Liver (tissue), 9 donors: ENCODE results near the gene MAP3K15. TPM values are rescaled to one million over a fixed set of nuclear protein-coding genes. Genes with fewer than 3 reads are reported as not detected.

ENCODE experiments used
- DNase-seq: peaks from one replicate; pipeline ENCODE4 v3.0.0-alpha.2; 2017; ENCODE audit warnings: low spot score
- H3K27ac ChIP-seq, 2 donors: one replicate each; pipeline ENCODE4 v1.7.0; 2013; ENCODE audit warnings: inconsistent platforms in 2 of 2, low read length in 2 of 2, control low read depth in 1 of 2, low read depth in 1 of 2, mild to moderate bottlenecking in 1 of 2
- H3K27me3 ChIP-seq, 4 donors: one replicate each; pipeline versions ENCODE4 v1.6.1 to v1.7.0; 2013; ENCODE audit warnings: low read length in 3 of 4, inconsistent platforms in 1 of 4, mild to moderate bottlenecking in 1 of 4, moderate library complexity in 1 of 4; ENCODE audit not compliant: control insufficient read depth in 4 of 4, insufficient read depth in 4 of 4
- H3K36me3 ChIP-seq, 4 donors: one replicate each; pipeline versions ENCODE4 v1.6.1 to v1.7.0; 2013; ENCODE audit warnings: low read length in 3 of 4, mild to moderate bottlenecking in 3 of 4, low read depth in 1 of 4, moderate library complexity in 1 of 4; ENCODE audit not compliant: control insufficient read depth in 4 of 4, insufficient read depth in 3 of 4
- H3K4me1 ChIP-seq, 4 donors: one replicate each; pipeline versions ENCODE4 v1.6.1 to v1.7.0; 2013; ENCODE audit warnings: low read length in 3 of 4, mild to moderate bottlenecking in 3 of 4, moderate library complexity in 1 of 4; ENCODE audit not compliant: control insufficient read depth in 4 of 4, insufficient read depth in 4 of 4
- H3K4me3 ChIP-seq, 3 donors: one replicate each; pipeline versions ENCODE4 v1.6.1 to v1.7.0; 2013; ENCODE audit warnings: low read length in 3 of 3, control low read depth in 1 of 3, low read depth in 1 of 3, mild to moderate bottlenecking in 1 of 3
- H3K9ac ChIP-seq, 2 donors: one replicate each; pipeline ENCODE4 v1.7.0; 2013; ENCODE audit warnings: low read length in 2 of 2, mild to moderate bottlenecking in 2 of 2, moderate library complexity in 2 of 2, control low read depth in 1 of 2, low read depth in 1 of 2
- H3K9me3 ChIP-seq, 4 donors: one replicate each; pipeline versions ENCODE4 v1.6.1 to v1.7.0; 2013; ENCODE audit warnings: low read length in 3 of 4; ENCODE audit not compliant: control insufficient read depth in 4 of 4
- EGR1 ChIP-seq, 2 donors: IDR thresholded peaks; 2 replicates each; pipeline ENCODE4 v1.6.1; 2016 to 2018; ENCODE audit warnings: antibody characterized with exemption in 2 of 2, low read depth in 2 of 2
- FOXA1 ChIP-seq: IDR thresholded peaks from 2 replicates; pipeline ENCODE4 v1.6.1; 2016; ENCODE audit warnings: antibody characterized with exemption
- FOXA2 ChIP-seq: IDR thresholded peaks from 2 replicates; pipeline ENCODE4 v1.6.1; 2016; ENCODE audit warnings: antibody characterized with exemption
- GABPA ChIP-seq, 2 donors: IDR thresholded peaks in 1 of 2; conservative IDR thresholded peaks in 1 of 2; 2 replicates each; pipeline ENCODE4 v1.6.1; 2016; ENCODE audit warnings: antibody characterized with exemption in 2 of 2, mild to moderate bottlenecking in 1 of 2, moderate library complexity in 1 of 2
- HNF4A ChIP-seq, 2 donors: conservative IDR thresholded peaks; 2 replicates each; pipeline ENCODE4 v1.6.1; 2016; ENCODE audit warnings: antibody characterized with exemption in 2 of 2, mild to moderate bottlenecking in 2 of 2
- HNF4G ChIP-seq: IDR thresholded peaks from 2 replicates; pipeline ENCODE4 v1.6.1; 2016; ENCODE audit warnings: antibody characterized with exemption
- JUND ChIP-seq, 2 donors: IDR thresholded peaks; 2 replicates each; pipeline ENCODE4 v1.6.1; 2016; ENCODE audit warnings: antibody characterized with exemption in 2 of 2
- NR2F2 ChIP-seq: IDR thresholded peaks from 2 replicates; pipeline ENCODE4 v1.6.1; 2016; ENCODE audit warnings: antibody characterized with exemption
- RAD21 ChIP-seq, 2 donors: IDR thresholded peaks; 2 replicates each; pipeline ENCODE4 v1.6.1; 2016; ENCODE audit warnings: antibody characterized with exemption in 2 of 2, mild to moderate bottlenecking in 2 of 2
- RXRA ChIP-seq, 2 donors: IDR thresholded peaks; 2 replicates each; pipeline ENCODE4 v1.6.1; 2017 to 2018; ENCODE audit warnings: antibody characterized with exemption in 2 of 2, mild to moderate bottlenecking in 1 of 2
- SP1 ChIP-seq: IDR thresholded peaks from 2 replicates; pipeline ENCODE4 v1.6.1; 2018; ENCODE audit warnings: antibody characterized with exemption, mild to moderate bottlenecking
- TAF1 ChIP-seq: conservative IDR thresholded peaks from 2 replicates; pipeline ENCODE4 v1.6.1; 2016; ENCODE audit warnings: antibody characterized with exemption, mild to moderate bottlenecking
- YY1 ChIP-seq: IDR thresholded peaks from 2 replicates; pipeline ENCODE4 v1.6.1; 2016; ENCODE audit warnings: antibody characterized with exemption, mild to moderate bottlenecking
- WGBS: extraction: QIAGEN DNeasy Blood & Tissue Kit; methylation state at CpG from one replicate; pipeline ENCODE4 v1.1.7; 2013; 5-methylcytosine and 5-hydroxymethylcytosine counted together
- polyA plus RNA-seq, 2 donors: library from polyadenylated mRNA; stranded (reverse) in 1 of 2; unstranded in 1 of 2; fragments of 200-250 nt in 1 of 2; fragments of >200 nt in 1 of 2; fragmentation: Nextera tagmentation in 1 of 2; extraction: Ambion mirVana in 1 of 2; gene quantifications; one replicate each; pipeline versions ENCODE4 v1.2.1 to v1.2.3, GENCODE V29; 2013 to 2015
- total RNA-seq, 2 donors: library from RNA; depleted of rRNA; stranded (reverse); fragments of >200 nt; gene quantifications; one replicate each; pipeline ENCODE4 v1.2.3, GENCODE V29; 2014
- TF ChIP-seq, protein P1 (sequence below): IDR thresholded peaks from 2 replicates; pipeline ENCODE4 v1.6.1; 2016; ENCODE audit warnings: antibody characterized with exemption, mild to moderate bottlenecking
- TF ChIP-seq, protein P2 (sequence below): IDR thresholded peaks from 2 replicates; pipeline ENCODE4 v1.6.1; 2016; ENCODE audit warnings: antibody characterized with exemption
- TF ChIP-seq, protein P3 (sequence below): IDR thresholded peaks from 2 replicates; pipeline ENCODE4 v1.6.1; 2016; ENCODE audit warnings: antibody characterized with exemption
- TF ChIP-seq, protein P4 (sequence below): fragments of 150-350 bp; IDR thresholded peaks from 2 replicates; pipeline ENCODE4 v1.5.1; 2017; ENCODE audit warnings: improper control_type of control experiment, low read depth, low read length; ENCODE audit not compliant: missing input control
- TF ChIP-seq, protein P5 (sequence below): IDR thresholded peaks from 2 replicates; pipeline ENCODE4 v1.6.1; 2016; ENCODE audit warnings: antibody characterized with exemption
- donor health status: healthy.
- donor health status: healthy.
- donor health status: healthy.
- donor health status: healthy.
- donor health status: healthy.

Gene MAP3K15
- total and polyA plus RNA-seq, 4 donors, result 0.09 to 0.28 TPM; not detected in 2

DNA sequence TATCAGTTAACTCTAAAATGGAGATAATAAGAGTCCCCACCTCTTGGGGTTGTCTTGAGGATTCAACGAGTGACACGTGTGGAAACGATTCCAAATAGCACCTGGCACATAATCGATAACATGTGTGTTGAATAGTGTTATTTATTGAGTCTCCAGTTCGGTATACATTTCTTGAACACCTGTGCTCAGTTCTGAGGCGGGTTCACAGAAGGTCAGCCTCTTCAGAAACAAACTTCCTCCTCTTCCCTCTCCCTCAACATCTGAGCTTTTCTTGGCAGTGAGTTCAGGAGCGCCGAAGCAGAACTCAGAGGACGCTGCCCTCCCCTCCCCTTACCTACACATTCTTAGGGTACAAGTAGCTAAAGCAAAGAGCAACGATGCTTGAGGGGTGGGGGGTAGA, 170.6 kb downstream of the MAP3K15 start:
- H3K4me3 ChIP-seq, result peak overlapping the region in 2 of 3 donors; percentile 86 to 90
- no peaks in the 10 kb centered on the region for H3K36me3 ChIP-seq
- TF ChIP-seq YY1 (no peak), NR2F2 (no peak), SP1 (no peak), HNF4G (no peak), FOXA1 (no peak)
- TF ChIP-seq, protein P1, sequence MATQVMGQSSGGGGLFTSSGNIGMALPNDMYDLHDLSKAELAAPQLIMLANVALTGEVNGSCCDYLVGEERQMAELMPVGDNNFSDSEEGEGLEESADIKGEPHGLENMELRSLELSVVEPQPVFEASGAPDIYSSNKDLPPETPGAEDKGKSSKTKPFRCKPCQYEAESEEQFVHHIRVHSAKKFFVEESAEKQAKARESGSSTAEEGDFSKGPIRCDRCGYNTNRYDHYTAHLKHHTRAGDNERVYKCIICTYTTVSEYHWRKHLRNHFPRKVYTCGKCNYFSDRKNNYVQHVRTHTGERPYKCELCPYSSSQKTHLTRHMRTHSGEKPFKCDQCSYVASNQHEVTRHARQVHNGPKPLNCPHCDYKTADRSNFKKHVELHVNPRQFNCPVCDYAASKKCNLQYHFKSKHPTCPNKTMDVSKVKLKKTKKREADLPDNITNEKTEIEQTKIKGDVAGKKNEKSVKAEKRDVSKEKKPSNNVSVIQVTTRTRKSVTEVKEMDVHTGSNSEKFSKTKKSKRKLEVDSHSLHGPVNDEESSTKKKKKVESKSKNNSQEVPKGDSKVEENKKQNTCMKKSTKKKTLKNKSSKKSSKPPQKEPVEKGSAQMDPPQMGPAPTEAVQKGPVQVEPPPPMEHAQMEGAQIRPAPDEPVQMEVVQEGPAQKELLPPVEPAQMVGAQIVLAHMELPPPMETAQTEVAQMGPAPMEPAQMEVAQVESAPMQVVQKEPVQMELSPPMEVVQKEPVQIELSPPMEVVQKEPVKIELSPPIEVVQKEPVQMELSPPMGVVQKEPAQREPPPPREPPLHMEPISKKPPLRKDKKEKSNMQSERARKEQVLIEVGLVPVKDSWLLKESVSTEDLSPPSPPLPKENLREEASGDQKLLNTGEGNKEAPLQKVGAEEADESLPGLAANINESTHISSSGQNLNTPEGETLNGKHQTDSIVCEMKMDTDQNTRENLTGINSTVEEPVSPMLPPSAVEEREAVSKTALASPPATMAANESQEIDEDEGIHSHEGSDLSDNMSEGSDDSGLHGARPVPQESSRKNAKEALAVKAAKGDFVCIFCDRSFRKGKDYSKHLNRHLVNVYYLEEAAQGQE, result no peak
- peak overlapping the region in 1 of 2 donors; percentile 67 for H3K9ac ChIP-seq
- no peak for DNase-seq
- peaks cover 7 to 30% (median 15%) of the 10 kb centered on the region in 4 donors for H3K4me1 ChIP-seq
- 14% methylated on average over 10 of the region's 10 CpGs for WGBS
- no peaks in the 10 kb centered on the region for H3K27me3 ChIP-seq
- no peak overlapping the region for H3K27ac ChIP-seq
- no peaks in the 10 kb centered on the region for H3K9me3 ChIP-seq

DNA sequence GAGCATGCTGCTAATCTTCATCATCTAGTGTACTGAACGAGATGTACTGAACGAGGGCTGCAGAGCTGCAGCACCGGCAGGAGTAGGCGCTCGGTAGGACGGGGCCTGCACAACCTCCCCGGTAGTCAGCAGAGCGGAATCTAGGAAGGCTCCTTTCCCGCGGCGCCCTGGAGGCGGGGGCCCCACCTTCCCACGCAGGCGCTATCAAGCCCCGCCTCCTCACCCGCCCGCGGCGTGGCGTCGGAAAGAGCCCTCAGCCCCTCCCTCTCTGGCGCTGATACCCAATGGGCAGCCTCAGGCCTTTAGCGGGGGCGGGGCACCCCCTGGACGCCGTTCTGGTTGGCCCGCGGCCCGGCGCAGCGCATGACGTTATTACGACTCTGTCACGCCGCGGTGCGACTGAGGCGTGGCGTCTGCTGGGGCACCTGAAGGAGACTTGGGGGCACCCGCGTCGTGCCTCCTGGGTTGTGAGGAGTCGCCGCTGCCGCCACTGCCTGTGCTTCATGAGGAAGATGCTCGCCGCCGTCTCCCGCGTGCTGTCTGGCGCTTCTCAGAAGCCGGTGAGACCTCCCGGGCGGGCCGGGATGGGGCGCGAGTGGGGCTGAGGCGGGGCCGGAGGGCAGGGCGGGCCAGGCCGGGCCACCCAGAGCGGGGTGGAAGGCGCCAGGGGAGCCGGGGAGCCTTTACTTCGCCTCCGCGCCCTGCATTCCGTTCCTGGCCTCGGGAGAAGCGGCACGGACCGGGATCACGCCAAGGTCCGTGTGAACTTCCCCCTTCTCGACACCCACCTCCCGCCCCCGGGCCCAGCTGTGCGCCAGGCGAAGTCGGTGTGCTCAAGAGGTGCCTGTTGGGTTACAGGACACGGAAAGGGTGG, 171.5 kb downstream of the MAP3K15 start, which contains the start of gene PDHA1:
PDHA1 (plus strand) TSS at position 393 of the 874 bp plus-strand sequence; CDS start at position 504, 111 bp downstream.
- WGBS, result under 1% methylated on average over 81 of the region's 81 CpGs
- peak; percentile 27 for TF ChIP-seq TAF1
- TF ChIP-seq, protein P2, sequence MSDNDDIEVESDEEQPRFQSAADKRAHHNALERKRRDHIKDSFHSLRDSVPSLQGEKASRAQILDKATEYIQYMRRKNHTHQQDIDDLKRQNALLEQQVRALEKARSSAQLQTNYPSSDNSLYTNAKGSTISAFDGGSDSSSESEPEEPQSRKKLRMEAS, result no peak
- no peak for TF ChIP-seq NR2F2
- peak; percentile 53 for TF ChIP-seq YY1
- peak; percentile 68 for TF ChIP-seq SP1
- TF ChIP-seq FOXA2, result no peak
- TF ChIP-seq, protein P1, result peak; percentile 60
- no peak for TF ChIP-seq GABPA (IDR thresholded peaks at IDR 0.05 in 1 of 2, conservative IDR thresholded peaks at IDR 0.05 in 1 of 2)
- TF ChIP-seq, protein P3, sequence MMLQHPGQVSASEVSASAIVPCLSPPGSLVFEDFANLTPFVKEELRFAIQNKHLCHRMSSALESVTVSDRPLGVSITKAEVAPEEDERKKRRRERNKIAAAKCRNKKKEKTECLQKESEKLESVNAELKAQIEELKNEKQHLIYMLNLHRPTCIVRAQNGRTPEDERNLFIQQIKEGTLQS, result no peak
- TF ChIP-seq HNF4A (conservative IDR thresholded peaks at IDR 0.05), result no peak
- TF ChIP-seq, protein P4, sequence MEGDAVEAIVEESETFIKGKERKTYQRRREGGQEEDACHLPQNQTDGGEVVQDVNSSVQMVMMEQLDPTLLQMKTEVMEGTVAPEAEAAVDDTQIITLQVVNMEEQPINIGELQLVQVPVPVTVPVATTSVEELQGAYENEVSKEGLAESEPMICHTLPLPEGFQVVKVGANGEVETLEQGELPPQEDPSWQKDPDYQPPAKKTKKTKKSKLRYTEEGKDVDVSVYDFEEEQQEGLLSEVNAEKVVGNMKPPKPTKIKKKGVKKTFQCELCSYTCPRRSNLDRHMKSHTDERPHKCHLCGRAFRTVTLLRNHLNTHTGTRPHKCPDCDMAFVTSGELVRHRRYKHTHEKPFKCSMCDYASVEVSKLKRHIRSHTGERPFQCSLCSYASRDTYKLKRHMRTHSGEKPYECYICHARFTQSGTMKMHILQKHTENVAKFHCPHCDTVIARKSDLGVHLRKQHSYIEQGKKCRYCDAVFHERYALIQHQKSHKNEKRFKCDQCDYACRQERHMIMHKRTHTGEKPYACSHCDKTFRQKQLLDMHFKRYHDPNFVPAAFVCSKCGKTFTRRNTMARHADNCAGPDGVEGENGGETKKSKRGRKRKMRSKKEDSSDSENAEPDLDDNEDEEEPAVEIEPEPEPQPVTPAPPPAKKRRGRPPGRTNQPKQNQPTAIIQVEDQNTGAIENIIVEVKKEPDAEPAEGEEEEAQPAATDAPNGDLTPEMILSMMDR, result no peak
- no peak for TF ChIP-seq JUND (IDR thresholded peaks at IDR 0.05)
- TF ChIP-seq, protein P5, sequence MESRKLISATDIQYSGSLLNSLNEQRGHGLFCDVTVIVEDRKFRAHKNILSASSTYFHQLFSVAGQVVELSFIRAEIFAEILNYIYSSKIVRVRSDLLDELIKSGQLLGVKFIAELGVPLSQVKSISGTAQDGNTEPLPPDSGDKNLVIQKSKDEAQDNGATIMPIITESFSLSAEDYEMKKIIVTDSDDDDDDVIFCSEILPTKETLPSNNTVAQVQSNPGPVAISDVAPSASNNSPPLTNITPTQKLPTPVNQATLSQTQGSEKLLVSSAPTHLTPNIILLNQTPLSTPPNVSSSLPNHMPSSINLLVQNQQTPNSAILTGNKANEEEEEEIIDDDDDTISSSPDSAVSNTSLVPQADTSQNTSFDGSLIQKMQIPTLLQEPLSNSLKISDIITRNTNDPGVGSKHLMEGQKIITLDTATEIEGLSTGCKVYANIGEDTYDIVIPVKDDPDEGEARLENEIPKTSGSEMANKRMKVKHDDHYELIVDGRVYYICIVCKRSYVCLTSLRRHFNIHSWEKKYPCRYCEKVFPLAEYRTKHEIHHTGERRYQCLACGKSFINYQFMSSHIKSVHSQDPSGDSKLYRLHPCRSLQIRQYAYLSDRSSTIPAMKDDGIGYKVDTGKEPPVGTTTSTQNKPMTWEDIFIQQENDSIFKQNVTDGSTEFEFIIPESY, result no peak
- peak in 1 of 2 donors; percentile 19 for TF ChIP-seq RXRA (IDR thresholded peaks at IDR 0.05)
- no peak for TF ChIP-seq RAD21 (IDR thresholded peaks at IDR 0.05)
- peak in 1 of 2 donors; percentile 93 for TF ChIP-seq EGR1 (IDR thresholded peaks at IDR 0.05; ENCODE audit: low read depth in 2 of 2)
- no peak for TF ChIP-seq HNF4G
- peak; percentile 24 for TF ChIP-seq FOXA1

More for the DNA sequence above, 171.5 kb downstream of the MAP3K15 start, which contains the start of gene PDHA1:
- Histone ChIP-seq H3K9ac (peak within 1 kb of the TSS; percentile 36 to 67), H3K27me3 (no peaks in the 10 kb centered on the region), H3K4me1 (peaks cover 7 to 30% (median 15%) of the 10 kb centered on the region in 4 donors), H3K4me3 (peak within 1 kb of the TSS; percentile 86 to 90 (median 89)), H3K27ac (peak within 1 kb of the TSS; percentile 74 to 77), H3K36me3 (no peaks in the 10 kb centered on the region), H3K9me3 (no peaks in the 10 kb centered on the region)
- peak; percentile 90 for DNase-seq
